WERI-Rb-1 (cell line): ENCODE results near the gene UROS.

ENCODE experiments used
- DNase-seq: peaks from one replicate; pipeline ENCODE4 v3.0.0-alpha.2; 2020
- H3K27ac ChIP-seq: fragments of 250-450 bp; sonication (Bioruptor Pico); 2 replicates; pipeline ENCODE4 v1.5.1; 2020; ENCODE audit warnings: mild to moderate bottlenecking, moderate library complexity
- H3K27me3 ChIP-seq: fragments of 250-450 bp; sonication (Bioruptor Pico); 2 replicates; pipeline ENCODE4 v1.5.1; 2021; ENCODE audit warnings: mild to moderate bottlenecking, low read depth, moderate library complexity; ENCODE audit not compliant: insufficient read depth, severe bottlenecking
- H3K36me3 ChIP-seq: fragments of 250-450 bp; sonication (Bioruptor Pico); 2 replicates; pipeline ENCODE4 v1.5.1; 2020; ENCODE audit warnings: mild to moderate bottlenecking, moderate library complexity
- H3K4me3 ChIP-seq: 2 replicates; pipeline ENCODE4 v1.5.1; 2011; ENCODE audit warnings: low read depth, mild to moderate bottlenecking, control low read depth, low read length
- H3K9me3 ChIP-seq: fragments of 250-450 bp; sonication (Bioruptor Pico); 2 replicates; pipeline ENCODE4 v1.5.1; 2021; ENCODE audit warnings: mild to moderate bottlenecking, moderate library complexity; ENCODE audit not compliant: severe bottlenecking
- CTCF ChIP-seq: IDR thresholded peaks from 2 replicates; pipeline ENCODE4 v1.5.1; 2011; ENCODE audit warnings: low read depth, mild to moderate bottlenecking, control low read depth, inconsistent platforms, low read length

UROS gene

GRCh38 chr10:125762692-125763648, 60.1 kb downstream of the UROS start:
- H3K27me3 ChIP-seq: no peaks in the 10 kb centered on the region
- peaks cover 52% of the 10 kb centered on the region for H3K36me3 ChIP-seq
- no peak overlapping the region for H3K4me3 ChIP-seq
- no peak for DNase-seq
- H3K27ac ChIP-seq: no peak overlapping the region
- TF ChIP-seq CTCF: no peak
- H3K9me3 ChIP-seq: no peaks in the 10 kb centered on the region

DNA sequence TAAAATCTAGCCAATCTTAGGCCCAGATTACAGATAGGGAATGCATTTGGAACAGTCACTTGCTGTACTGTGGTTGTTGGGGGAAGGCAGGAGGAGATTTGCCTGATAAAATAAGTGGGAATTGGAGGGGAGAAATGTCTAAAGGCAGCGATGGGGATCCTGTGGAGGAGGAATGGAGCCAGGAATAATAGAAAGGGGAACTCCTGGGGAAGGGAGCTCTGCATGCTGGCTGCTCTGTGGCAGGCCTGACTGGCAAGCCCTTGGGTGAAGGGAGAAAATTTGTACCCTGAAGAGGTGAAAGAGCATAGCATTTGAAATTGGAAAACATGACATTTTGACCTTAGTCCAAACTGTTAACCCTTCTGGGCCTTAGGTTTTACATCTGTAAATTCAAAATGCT, 61.1 kb downstream of the UROS start:
- H3K4me3 ChIP-seq: no peak overlapping the region
- H3K36me3 ChIP-seq: peaks cover 52% of the 10 kb centered on the region
- no peaks in the 10 kb centered on the region for H3K9me3 ChIP-seq
- H3K27ac ChIP-seq: no peak overlapping the region
- no peaks in the 10 kb centered on the region for H3K27me3 ChIP-seq
- no peak for TF ChIP-seq CTCF
- no peak for DNase-seq

GRCh38 chr10:125757742-125758141, 65.3 kb downstream of the UROS start:
- H3K27ac ChIP-seq: no peak overlapping the region
- no peak overlapping the region for H3K4me3 ChIP-seq
- H3K36me3 ChIP-seq: peaks cover 58% of the 10 kb centered on the region
- H3K27me3 ChIP-seq: no peaks in the 10 kb centered on the region
- H3K9me3 ChIP-seq: no peaks in the 10 kb centered on the region
- no peak for TF ChIP-seq CTCF
- no peak for DNase-seq

DNA sequence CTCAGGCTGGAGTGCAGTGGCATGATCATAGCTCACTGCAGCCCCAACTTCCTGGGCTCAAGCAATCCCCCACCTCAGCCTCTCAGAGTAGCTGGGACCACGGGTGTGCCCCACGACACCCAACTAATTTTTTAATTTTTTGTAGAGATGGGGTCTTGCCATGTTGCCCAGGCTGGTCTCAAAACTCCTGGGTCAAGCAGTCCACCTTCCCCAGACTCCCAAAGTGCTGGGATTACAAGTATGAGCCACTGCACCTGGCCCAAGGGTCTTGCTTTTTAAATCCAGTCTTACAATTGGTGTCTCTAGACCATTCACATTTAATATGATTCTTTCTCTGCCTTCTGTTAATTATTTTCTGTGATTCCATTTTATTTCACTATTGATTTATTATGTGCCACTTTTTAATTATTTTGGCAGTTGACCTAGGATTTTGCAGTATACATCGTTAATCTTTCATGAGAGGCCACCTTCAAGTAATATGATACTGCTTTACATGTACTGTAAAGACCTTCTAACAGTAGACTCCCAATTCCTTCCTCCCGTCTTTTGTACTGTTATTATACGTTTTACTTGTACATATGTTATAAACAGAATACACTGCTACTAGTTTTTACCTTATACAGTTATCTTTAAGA, 66.1 kb downstream of the UROS start:
- H3K9me3 ChIP-seq: no peaks in the 10 kb centered on the region
- no peak for TF ChIP-seq CTCF
- H3K4me3 ChIP-seq: no peak overlapping the region
- peaks cover 66% of the 10 kb centered on the region for H3K36me3 ChIP-seq
- H3K27ac ChIP-seq: no peak overlapping the region
- no peaks in the 10 kb centered on the region for H3K27me3 ChIP-seq
- no peak for DNase-seq

GRCh38 chr10:125756196-125756595, 66.9 kb downstream of the UROS start:
- no peak for TF ChIP-seq CTCF
- DNase-seq: no peak
- H3K36me3 ChIP-seq: peaks cover 69% of the 10 kb centered on the region

More at GRCh38 chr10:125756196-125756595, 66.9 kb downstream of the UROS start:
- no peak overlapping the region for H3K27ac ChIP-seq
- no peaks in the 10 kb centered on the region for H3K27me3 ChIP-seq
- H3K9me3 ChIP-seq: no peaks in the 10 kb centered on the region
- no peak overlapping the region for H3K4me3 ChIP-seq
